OCI-LY3 (cell line): Measurements from ENCODE around the gene ZSWIM6.

Source experiments
- EZH2phosphoT487 ChIP-seq: fragments of 200-600 bp; shearing (Covaris generic); IDR thresholded peaks from 2 replicates; pipeline ENCODE4 v1.6.1; 2018; ENCODE audit warnings: antibody characterized with exemption, mixed run types, low read depth
- TF ChIP-seq, protein P1 (sequence below): fragments of 200-600, 300-600 bp; sonication (generic); IDR thresholded peaks from 2 replicates; pipeline ENCODE4 v1.5.1; 2014; ENCODE audit warnings: antibody characterized with exemption, low read length, low read depth

DNA sequence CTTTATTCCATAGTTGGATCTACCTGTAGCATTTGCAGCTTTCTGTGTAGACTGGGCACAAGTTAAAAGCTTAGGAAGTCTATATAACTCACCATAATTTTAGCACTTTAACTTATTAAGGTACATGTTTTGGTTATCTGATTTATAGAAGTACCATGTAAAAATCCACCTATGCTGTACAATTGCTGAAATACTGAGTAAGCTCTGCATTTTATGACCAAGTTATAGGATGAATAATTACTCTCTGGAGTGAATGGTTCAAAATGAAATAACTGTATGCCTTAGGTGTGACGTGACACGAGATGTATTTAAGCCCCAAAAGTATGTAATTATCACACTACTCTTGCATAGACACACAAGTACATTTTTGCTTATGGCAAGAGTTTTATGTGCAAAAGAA lies 22.1 kb downstream of the ZSWIM6 start:
- TF ChIP-seq, protein P1, sequence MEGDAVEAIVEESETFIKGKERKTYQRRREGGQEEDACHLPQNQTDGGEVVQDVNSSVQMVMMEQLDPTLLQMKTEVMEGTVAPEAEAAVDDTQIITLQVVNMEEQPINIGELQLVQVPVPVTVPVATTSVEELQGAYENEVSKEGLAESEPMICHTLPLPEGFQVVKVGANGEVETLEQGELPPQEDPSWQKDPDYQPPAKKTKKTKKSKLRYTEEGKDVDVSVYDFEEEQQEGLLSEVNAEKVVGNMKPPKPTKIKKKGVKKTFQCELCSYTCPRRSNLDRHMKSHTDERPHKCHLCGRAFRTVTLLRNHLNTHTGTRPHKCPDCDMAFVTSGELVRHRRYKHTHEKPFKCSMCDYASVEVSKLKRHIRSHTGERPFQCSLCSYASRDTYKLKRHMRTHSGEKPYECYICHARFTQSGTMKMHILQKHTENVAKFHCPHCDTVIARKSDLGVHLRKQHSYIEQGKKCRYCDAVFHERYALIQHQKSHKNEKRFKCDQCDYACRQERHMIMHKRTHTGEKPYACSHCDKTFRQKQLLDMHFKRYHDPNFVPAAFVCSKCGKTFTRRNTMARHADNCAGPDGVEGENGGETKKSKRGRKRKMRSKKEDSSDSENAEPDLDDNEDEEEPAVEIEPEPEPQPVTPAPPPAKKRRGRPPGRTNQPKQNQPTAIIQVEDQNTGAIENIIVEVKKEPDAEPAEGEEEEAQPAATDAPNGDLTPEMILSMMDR = no peak
- TF ChIP-seq EZH2phosphoT487 = no peak
